BLaER1 (cell line): Measurements from ENCODE around the gene FBXO10.
"Not testable (repeated sequence)": the region's sequence is repeated elsewhere in the genome, so short reads cannot be mapped to it uniquely, and the experiment has no call there.

Source experiments
- H3K27ac ChIP-seq: shearing (Covaris generic); formaldehyde crosslinking; 2 replicates; pipeline ENCODE4 v1.8.1; 2022
- H3K27me3 ChIP-seq: shearing (Covaris generic); formaldehyde crosslinking; 2 replicates; pipeline ENCODE4 v1.8.1; 2022
- H3K36me3 ChIP-seq: shearing (Covaris generic); formaldehyde crosslinking; 2 replicates; pipeline ENCODE4 v1.8.1; 2022
- H3K4me1 ChIP-seq: shearing (Covaris generic); formaldehyde crosslinking; 2 replicates; pipeline ENCODE4 v1.8.1; 2022
- H3K4me2 ChIP-seq: shearing (Covaris generic); formaldehyde crosslinking; 2 replicates; pipeline ENCODE4 v1.8.1; 2022
- H3K4me3 ChIP-seq: shearing (Covaris generic); formaldehyde crosslinking; 2 replicates; pipeline ENCODE4 v1.8.1; 2022
- H3K9ac ChIP-seq: shearing (Covaris generic); formaldehyde crosslinking; 2 replicates; pipeline ENCODE4 v1.8.1; 2022
- H3K9me3 ChIP-seq: shearing (Covaris generic); formaldehyde crosslinking; 2 replicates; pipeline ENCODE4 v1.8.1; 2022
- H4K20me1 ChIP-seq: shearing (Covaris generic); formaldehyde crosslinking; 2 replicates; pipeline ENCODE4 v1.8.1; 2022
- Cebpa-rat ChIP-seq: shearing (Covaris generic); IDR thresholded peaks from 2 replicates; pipeline ENCODE4 v1.8.1; 2022

FBXO10 gene

GRCh38 chr9:37495571-37495970 lies 80.6 kb downstream of the FBXO10 start:
- H3K36me3 ChIP-seq, result peaks cover 98% of the 10 kb centered on the region
- H3K4me2 ChIP-seq, result no peak overlapping the region
- H3K9ac ChIP-seq, result no peak overlapping the region

GRCh38 chr9:37491939-37492338 lies 84.2 kb downstream of the FBXO10 start:
- no peak for TF ChIP-seq Cebpa-rat
- Histone ChIP-seq H3K4me3 (no peak overlapping the region), H4K20me1 (peaks cover 43% of the 10 kb centered on the region), H3K9me3 (no peaks in the 10 kb centered on the region), H3K36me3 (peaks cover 97% of the 10 kb centered on the region), H3K4me2 (no peak overlapping the region), H3K9ac (no peak overlapping the region), H3K27ac (no peak overlapping the region), H3K4me1 (peaks cover 20% of the 10 kb centered on the region), H3K27me3 (no peaks in the 10 kb centered on the region)

More at GRCh38 chr9:37495571-37495970, 80.6 kb downstream of the FBXO10 start:
- H3K27ac ChIP-seq, result no peak overlapping the region
- H3K4me1 ChIP-seq, result no peaks in the 10 kb centered on the region
- H3K27me3 ChIP-seq, result no peaks in the 10 kb centered on the region
- peaks cover 30% of the 10 kb centered on the region for H4K20me1 ChIP-seq
- no peak overlapping the region for H3K4me3 ChIP-seq
- TF ChIP-seq Cebpa-rat, result no peak
- no peaks in the 10 kb centered on the region for H3K9me3 ChIP-seq

- peak overlapping the region; percentile 85 for H3K9ac ChIP-seq
- H3K4me3 ChIP-seq, result peak overlapping the region; percentile 84
- peak overlapping the region; percentile 83 for H3K27ac ChIP-seq
- peaks cover 23% of the 10 kb centered on the region; the same call in 1 of the 2 replicates for H4K20me1 ChIP-seq
- no peaks in the 10 kb centered on the region for H3K27me3 ChIP-seq
- H3K36me3 ChIP-seq, result peaks cover 49% of the 10 kb centered on the region
- H3K4me1 ChIP-seq, result peaks cover 39% of the 10 kb centered on the region
- no peak for TF ChIP-seq Cebpa-rat
- H3K9me3 ChIP-seq, result no peaks in the 10 kb centered on the region
- peak overlapping the region; percentile 96 for H3K4me2 ChIP-seq
Measured at GRCh38 chr9:37486616-37487548, 89.3 kb downstream of the FBXO10 start.

- H3K27ac ChIP-seq, result peak overlapping the region; percentile 83
- no peak for TF ChIP-seq Cebpa-rat
- peak overlapping the region; percentile 96 for H3K4me2 ChIP-seq
- H3K9ac ChIP-seq, result peak overlapping the region; percentile 85
- peak overlapping the region; percentile 84 for H3K4me3 ChIP-seq
- no peaks in the 10 kb centered on the region for H3K9me3 ChIP-seq
- H3K4me1 ChIP-seq, result peaks cover 42% of the 10 kb centered on the region
- no peaks in the 10 kb centered on the region for H3K27me3 ChIP-seq
- peaks cover 23% of the 10 kb centered on the region; the same call in 1 of the 2 replicates for H4K20me1 ChIP-seq
- peaks cover 42% of the 10 kb centered on the region for H3K36me3 ChIP-seq
Measured at GRCh38 chr9:37486256-37486615, 89.9 kb downstream of the FBXO10 start.

GRCh38 chr9:37485389-37486255 lies 90.6 kb downstream of the FBXO10 start, which contains the start of gene POLR1E:
Gene POLR1E, plus strand, starts transcription at chr9:37485948. Its CDS starts 100 bp downstream, at chr9:37486048.
- H3K9me3 ChIP-seq, result no peaks in the 10 kb centered on the region
- peaks cover 46% of the 10 kb centered on the region for H3K4me1 ChIP-seq
- no peaks in the 10 kb centered on the region for H3K27me3 ChIP-seq
- H4K20me1 ChIP-seq, result peaks cover 23% of the 10 kb centered on the region; the same call in 1 of the 2 replicates
- H3K9ac ChIP-seq, result peak within 1 kb of the TSS; percentile 85
- H3K4me3 ChIP-seq, result peak within 1 kb of the TSS; percentile 84
- no peak for TF ChIP-seq Cebpa-rat
- peak within 1 kb of the TSS; percentile 96 for H3K4me2 ChIP-seq
- peak within 1 kb of the TSS; percentile 83 for H3K27ac ChIP-seq
- H3K36me3 ChIP-seq, result peaks cover 36% of the 10 kb centered on the region

- no peaks in the 10 kb centered on the region for H3K27me3 ChIP-seq
- H3K27ac ChIP-seq, result no peak overlapping the region
- H3K36me3 ChIP-seq, result no peaks in the 10 kb centered on the region
- no peaks in the 10 kb centered on the region for H4K20me1 ChIP-seq
- peaks cover 21% of the 10 kb centered on the region for H3K4me1 ChIP-seq
- no peak for TF ChIP-seq Cebpa-rat
- peaks cover 2% of the 10 kb centered on the region for H3K9me3 ChIP-seq
- 0 out of 2 replicates have a peak overlapping the region, but pooled peaks have one; percentile 4 for H3K4me2 ChIP-seq
- H3K4me3 ChIP-seq, result no peak overlapping the region
- H3K9ac ChIP-seq, result no peak overlapping the region
Measured at GRCh38 chr9:37480759-37481158, 95.4 kb downstream of the FBXO10 start.

- H3K36me3 ChIP-seq, H3K4me2 ChIP-seq, H3K4me3 ChIP-seq, H3K9ac ChIP-seq, H3K27me3 ChIP-seq, H4K20me1 ChIP-seq, H3K27ac ChIP-seq: not testable (repeated sequence)
- Histone ChIP-seq H3K4me1 (peaks cover 14% of the 10 kb centered on the region), H3K9me3 (peaks cover 25% of the 10 kb centered on the region)
Measured at GRCh38 chr9:37477987-37478619, 98.1 kb downstream of the FBXO10 start.

- peaks cover 25% of the 10 kb centered on the region for H3K9me3 ChIP-seq
- peaks cover 14% of the 10 kb centered on the region for H3K4me1 ChIP-seq
- H3K4me3 ChIP-seq, H3K36me3 ChIP-seq, H3K27ac ChIP-seq, H3K9ac ChIP-seq, H4K20me1 ChIP-seq, H3K4me2 ChIP-seq, H3K27me3 ChIP-seq: not testable (repeated sequence)
Measured at GRCh38 chr9:37477443-37477842, 98.7 kb downstream of the FBXO10 start.

- TF ChIP-seq Cebpa-rat, result no peak
- Histone ChIP-seq H4K20me1 (no peaks in the 10 kb centered on the region), H3K4me2 (no peak overlapping the region), H3K36me3 (no peaks in the 10 kb centered on the region), H3K27me3 (no peaks in the 10 kb centered on the region), H3K4me3 (no peak overlapping the region), H3K27ac (no peak overlapping the region), H3K9me3 (peaks cover 25% of the 10 kb centered on the region), H3K4me1 (peaks cover 15% of the 10 kb centered on the region), H3K9ac (no peak overlapping the region)
Measured at GRCh38 chr9:37476930-37477329, 99.2 kb downstream of the FBXO10 start.
